K562 (cell line): Measurements from ENCODE around the gene RIC3. TPM values are rescaled to one million over a fixed set of nuclear protein-coding genes. Genes with fewer than 3 reads are reported as not detected.

Source experiments
- ARID1B ChIP-seq: fragments of 450-650 bp; IDR thresholded peaks from 2 replicates; pipeline ENCODE4 v1.6.1; 2016; ENCODE audit warnings: antibody characterized with exemption, mild to moderate bottlenecking, inconsistent platforms
- GABPA ChIP-seq: fragments of 200-800 bp; sonication (Bioruptor generic); conservative IDR thresholded peaks from 2 replicates; pipeline ENCODE4 v1.6.1; 2016; ENCODE audit warnings: low read depth, missing genetic modification characterization, missing compliant biosample characterization
- HOMEZ ChIP-seq: fragments of 250-450 bp; sonication (Bioruptor Pico); IDR thresholded peaks from 2 replicates; pipeline ENCODE4 v1.4.0; 2020; ENCODE audit warnings: mild to moderate bottlenecking, moderate library complexity
- SRSF1 ChIP-seq: fragments of 200-400 bp; formaldehyde crosslinking; IDR thresholded peaks from 2 replicates; pipeline ENCODE4 v1.6.1; 2017; ENCODE audit warnings: mild to moderate bottlenecking, low read depth, low read length, moderate library complexity
- polyA plus RNA-seq, 8 experiments: library from polyadenylated mRNA; depleted of rRNA in 4 of 8; stranded (reverse) in 5 of 8; unstranded in 3 of 8; fragments of >200 nt; fragmentation: Nextera tagmentation in 2 of 8; fragmentation: Illumina TruSeq in 1 of 8; extraction: Ambion mirVana in 2 of 8; extraction: Trizol in 1 of 8; gene quantifications; 2 replicates each; pipeline versions ENCODE4 v1.2.1 to v1.2.3, GENCODE V29; 2011 to 2014; ENCODE audit warnings: inconsistent platforms in 1 of 8, missing spikeins in 1 of 8
- total RNA-seq, 7 experiments: library from RNA; depleted of rRNA in 6 of 7; stranded (reverse); fragments of >200 nt in 6 of 7; fragmentation: Illumina TruSeq in 2 of 7; extraction: Trizol in 2 of 7; gene quantifications; 2 replicates each; pipeline versions ENCODE4 v1.2.1 to v1.2.3, GENCODE V29; 2011 to 2021; ENCODE audit warnings: low replicate concordance in 1 of 7
- TF ChIP-seq, protein P1 (sequence below), 2 experiments: fragments of 450-650 bp; IDR thresholded peaks; 2 replicates each; pipeline ENCODE4 v1.6.1; 2016; ENCODE audit warnings: mild to moderate bottlenecking in 2 of 2, borderline replicate concordance in 1 of 2, low read depth in 1 of 2, moderate library complexity in 1 of 2

Gene RIC3
- total and polyA plus RNA-seq, 9 of the 15 experiments (the other 6 are each of a cell fraction or from before 2014, with no cell fraction given): 0.03 to 0.16 (median 0.05) TPM; not detected in 4

DNA sequence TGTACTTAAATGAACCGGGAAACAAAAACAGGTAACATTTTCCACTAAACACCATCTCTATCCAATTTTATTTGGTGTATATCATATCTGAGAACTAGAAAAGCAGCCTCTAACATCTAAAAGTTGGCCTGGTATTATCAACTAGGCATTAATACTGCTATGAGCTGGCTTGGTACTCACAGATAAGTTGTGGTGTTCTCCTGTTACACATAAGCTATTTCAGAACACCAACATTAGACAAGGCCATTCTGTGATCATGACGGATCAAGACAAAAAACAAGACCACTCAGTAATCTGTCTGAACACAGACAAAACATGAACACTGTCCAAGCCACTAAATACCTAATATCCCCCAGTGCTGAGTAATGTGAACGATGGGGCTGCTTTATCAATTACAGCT, 11.9 kb downstream of the RIC3 start (continued):
- TF ChIP-seq HOMEZ (no peak), SRSF1 (no peak), GABPA (tag) (no peak), ARID1B (no peak)
- TF ChIP-seq, protein P1, sequence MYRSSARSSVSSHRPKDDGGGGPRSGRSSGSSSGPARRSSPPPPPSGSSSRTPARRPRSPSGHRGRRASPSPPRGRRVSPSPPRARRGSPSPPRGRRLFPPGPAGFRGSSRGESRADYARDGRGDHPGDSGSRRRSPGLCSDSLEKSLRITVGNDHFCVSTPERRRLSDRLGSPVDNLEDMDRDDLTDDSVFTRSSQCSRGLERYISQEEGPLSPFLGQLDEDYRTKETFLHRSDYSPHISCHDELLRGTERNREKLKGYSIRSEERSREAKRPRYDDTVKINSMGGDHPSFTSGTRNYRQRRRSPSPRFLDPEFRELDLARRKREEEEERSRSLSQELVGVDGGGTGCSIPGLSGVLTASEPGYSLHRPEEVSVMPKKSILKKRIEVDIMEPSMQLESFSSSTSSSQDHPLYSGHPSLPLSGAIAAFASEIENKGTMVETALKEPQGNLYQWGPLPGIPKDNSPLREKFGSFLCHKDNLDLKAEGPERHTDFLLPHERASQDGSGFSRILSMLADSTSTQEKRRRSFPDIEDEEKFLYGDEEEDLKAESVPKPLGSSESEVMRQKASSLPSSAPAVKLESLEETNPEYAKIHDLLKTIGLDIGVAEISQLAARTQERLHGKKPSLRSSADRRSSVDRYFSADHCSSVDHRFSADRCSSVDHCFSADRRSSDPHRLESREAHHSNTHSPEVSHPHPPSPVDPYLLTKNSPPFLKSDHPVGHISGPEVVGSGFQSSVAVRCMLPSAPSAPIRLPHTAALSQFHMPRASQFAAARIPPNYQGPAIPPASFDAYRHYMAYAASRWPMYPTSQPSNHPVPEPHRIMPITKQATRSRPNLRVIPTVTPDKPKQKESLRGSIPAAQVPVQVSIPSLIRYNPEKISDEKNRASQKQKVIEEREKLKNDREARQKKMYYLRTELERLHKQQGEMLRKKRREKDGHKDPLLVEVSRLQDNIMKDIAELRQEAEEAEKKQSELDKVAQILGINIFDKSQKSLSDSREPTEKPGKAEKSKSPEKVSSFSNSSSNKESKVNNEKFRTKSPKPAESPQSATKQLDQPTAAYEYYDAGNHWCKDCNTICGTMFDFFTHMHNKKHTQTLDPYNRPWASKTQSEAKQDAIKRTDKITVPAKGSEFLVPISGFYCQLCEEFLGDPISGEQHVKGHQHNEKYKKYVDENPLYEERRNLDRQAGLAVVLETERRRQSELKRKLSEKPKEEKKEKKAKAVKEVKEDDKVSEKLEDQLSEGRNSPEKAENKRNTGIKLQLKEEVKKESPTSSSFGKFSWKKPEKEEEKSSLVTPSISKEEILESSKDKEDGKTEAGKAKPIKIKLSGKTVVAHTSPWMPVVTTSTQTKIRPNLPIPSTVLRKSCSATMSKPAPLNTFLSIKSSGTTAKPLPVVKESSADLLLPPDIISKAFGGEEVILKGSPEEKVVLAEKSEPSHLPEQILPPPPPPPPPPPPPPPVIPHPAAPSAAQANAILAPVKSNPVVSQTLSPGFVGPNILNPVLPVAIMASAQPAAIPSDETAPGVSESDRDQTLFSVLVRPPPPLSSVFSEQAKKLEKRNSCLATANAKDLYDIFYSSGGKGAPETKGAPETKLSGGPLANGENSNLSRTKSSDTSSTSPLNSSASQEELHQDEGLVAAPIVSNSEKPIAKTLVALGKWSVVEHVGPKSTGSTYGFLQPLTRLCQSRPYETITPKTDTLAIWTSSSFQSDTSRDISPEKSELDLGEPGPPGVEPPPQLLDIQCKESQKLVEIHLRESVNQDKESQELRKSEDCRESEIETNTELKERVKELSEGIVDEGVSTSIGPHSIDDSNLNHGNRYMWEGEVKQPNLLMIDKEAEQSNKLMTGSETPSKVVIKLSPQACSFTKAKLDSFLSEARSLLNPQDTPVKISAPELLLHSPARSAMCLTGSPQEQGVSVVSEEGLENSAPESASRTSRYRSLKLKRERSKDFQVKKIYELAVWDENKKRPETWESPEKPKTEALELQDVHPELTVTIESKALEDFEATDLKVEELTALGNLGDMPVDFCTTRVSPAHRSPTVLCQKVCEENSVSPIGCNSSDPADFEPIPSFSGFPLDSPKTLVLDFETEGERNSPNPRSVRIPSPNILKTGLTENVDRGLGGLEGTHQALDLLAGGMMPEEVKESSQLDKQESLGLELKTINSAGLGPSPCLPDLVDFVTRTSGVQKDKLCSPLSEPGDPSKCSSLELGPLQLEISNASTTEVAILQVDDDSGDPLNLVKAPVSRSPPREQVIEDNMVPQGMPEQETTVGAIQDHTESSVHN (IDR thresholded peaks at IDR 0.05; ENCODE audit: borderline replicate concordance in 1 of 2, low read depth in 1 of 2): no peak
